NCI-H187 treated with DMSO at 0.1 percent for 48 hours (cell line): ENCODE results near the gene PUS1.
"Not testable (repeated sequence)": the region's sequence is repeated elsewhere in the genome, so short reads cannot be mapped to it uniquely, and the experiment has no call there.

Experiments used
- DNase-seq: peaks from one replicate; lab custom pipeline; 2025; lab: John Stamatoyannopoulos, UW

PUS1 gene

GRCh38 chr12:131960590-131961325, 31.7 kb downstream of the PUS1 start:
- not testable (repeated sequence) for DNase-seq

GRCh38 chr12:131961328-131961727, 32.3 kb downstream of the PUS1 start:
- not testable (repeated sequence) for DNase-seq

GRCh38 chr12:131962069-131962468, 33.0 kb downstream of the PUS1 start:
- DNase-seq, result no peak

- no peak for DNase-seq
These were observed 34.3 kb downstream of the PUS1 start for GRCh38 chr12:131963381-131963780.

GRCh38 chr12:131965073-131965472, 36.0 kb downstream of the PUS1 start:
- no peak for DNase-seq

- DNase-seq, result no peak
These were observed 42.1 kb downstream of the PUS1 start for GRCh38 chr12:131971226-131971625.

GRCh38 chr12:131975228-131975627, 46.2 kb downstream of the PUS1 start:
- DNase-seq, result no peak

- no peak for DNase-seq
These were observed 50.5 kb downstream of the PUS1 start for GRCh38 chr12:131979606-131980005.

- no peak for DNase-seq
These were observed 51.2 kb downstream of the PUS1 start for GRCh38 chr12:131980263-131980662.

- no peak for DNase-seq
These were observed 52.3 kb downstream of the PUS1 start for GRCh38 chr12:131981388-131981787.

GRCh38 chr12:131982041-131982440, 53.0 kb downstream of the PUS1 start:
- no peak for DNase-seq

- no peak for DNase-seq
These were observed 54.0 kb downstream of the PUS1 start for GRCh38 chr12:131983026-131983425.

GRCh38 chr12:131983554-131983953, 54.5 kb downstream of the PUS1 start:
- no peak for DNase-seq

- DNase-seq, result no peak
These were observed 55.3 kb downstream of the PUS1 start for GRCh38 chr12:131984334-131984733.

GRCh38 chr12:131985510-131985875, 56.4 kb downstream of the PUS1 start:
- DNase-seq, result not testable (repeated sequence)

GRCh38 chr12:131986361-131986760, 57.3 kb downstream of the PUS1 start:
- DNase-seq, result no peak

GRCh38 chr12:131986910-131987309, 57.8 kb downstream of the PUS1 start:
- DNase-seq, result no peak

- DNase-seq, result no peak
These were observed 58.5 kb downstream of the PUS1 start for GRCh38 chr12:131987552-131987951.

GRCh38 chr12:131988054-131988796, 59.1 kb downstream of the PUS1 start:
- no peak for DNase-seq

GRCh38 chr12:131989021-131989420, 59.9 kb downstream of the PUS1 start:
- DNase-seq, result no peak

GRCh38 chr12:131990066-131990979, 61.2 kb downstream of the PUS1 start:
- DNase-seq, result no peak

- no peak for DNase-seq
These were observed 61.9 kb downstream of the PUS1 start for GRCh38 chr12:131990980-131991305.
